ENCODE data around the gene SLC17A8. TPM values are rescaled to one million over a fixed set of nuclear protein-coding genes. Genes with fewer than 3 reads are reported as not detected.

SLC17A8 gene
- total RNA-seq, 1 experiment from 2014 or later = not detected

GRCh38 chr12:100460702-100461101, 103.8 kb downstream of the SLC17A8 start:
- POLR2A ChIA-PET (ENCODE audit: unreplicated experiment) = no interaction called here

DNA sequence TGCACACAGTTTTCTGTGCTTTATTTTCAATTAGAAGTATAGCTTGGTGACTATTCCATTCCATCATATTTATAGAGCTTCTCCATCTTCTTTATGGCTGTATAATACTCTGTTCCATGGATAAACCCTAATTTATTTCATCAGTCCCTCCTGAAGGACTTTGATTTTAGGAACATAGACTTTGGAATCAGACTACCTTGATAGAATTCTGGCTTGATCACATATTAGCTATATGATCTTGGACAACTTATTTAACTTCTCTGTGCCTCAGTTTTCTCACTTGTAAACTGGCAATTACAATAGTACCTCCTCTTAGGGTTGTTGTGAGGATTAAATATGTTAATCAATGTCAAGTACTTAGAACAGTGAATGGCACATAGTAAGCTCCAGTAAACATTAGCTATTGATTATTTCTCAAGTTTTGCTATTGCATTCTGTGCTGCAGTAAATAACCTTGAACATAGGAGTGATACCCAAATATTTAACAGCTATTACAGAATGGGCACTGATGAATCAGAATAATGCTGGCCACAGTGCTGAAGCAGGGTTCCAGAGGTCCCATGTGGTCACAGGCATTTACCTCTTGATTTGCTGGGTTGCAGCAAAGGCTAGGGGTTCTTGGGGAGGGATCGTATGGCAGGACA, 104.6 kb downstream of the SLC17A8 start:
- BruUV-seq (replicated peaks) = no TSS peak
- Histone ChIP-seq H3K4me3 (no peak overlapping the region), H3K27me3 (ENCODE audit: insufficient read depth, low read depth) (peaks cover 23% of the 10 kb centered on the region; the same call in 1 of the 2 replicates), H3F3A (ENCODE audit: insufficient read depth, low read depth) (no peaks in the 10 kb centered on the region), H3K9me2 (ENCODE audit: insufficient read depth) (no peaks in the 10 kb centered on the region), H3K9me3 (ENCODE audit: insufficient read depth, low read depth) (no peaks in the 10 kb centered on the region), H3K27ac (no peak overlapping the region), H3K4me1 (replicated peaks; ENCODE audit: insufficient read depth) (no peaks in the 10 kb centered on the region), H3K36me3 (ENCODE audit: low read depth) (no peaks in the 10 kb centered on the region), H4K20me1 (ENCODE audit: insufficient read depth) (no peaks in the 10 kb centered on the region), H3K4me2 (no peak overlapping the region), H2AFZ (no peak overlapping the region), H3K79me2 (ENCODE audit: low read depth) (no peaks in the 10 kb centered on the region)
- intact Hi-C loops (cut with micrococcal nuclease; ENCODE audit: unreplicated experiment) = no loop called here
- ChIA-PET POLR2A (ENCODE audit: unreplicated experiment) (no interaction called here), CTCF (no interaction called here)
- TF ChIP-seq CTCF (conservative IDR thresholded peaks at IDR 0.05) (no peak), EZH2 (IDR thresholded peaks at IDR 0.05; ENCODE audit: low read depth) (no peak)
- no peak for DNase-seq

More at GRCh38 chr12:100460702-100461101, 103.8 kb downstream of the SLC17A8 start:
- CTCF ChIA-PET = no interaction called here
- Histone ChIP-seq H3K9me2 (ENCODE audit: insufficient read depth) (no peaks in the 10 kb centered on the region), H3K36me3 (ENCODE audit: low read depth) (no peaks in the 10 kb centered on the region), H3K27me3 (ENCODE audit: insufficient read depth, low read depth) (peaks cover 26% of the 10 kb centered on the region; the same call in 1 of the 2 replicates), H3K79me2 (ENCODE audit: low read depth) (no peaks in the 10 kb centered on the region), H3K4me1 (replicated peaks; ENCODE audit: insufficient read depth) (no peaks in the 10 kb centered on the region), H2AFZ (no peak overlapping the region), H3K4me2 (no peak overlapping the region), H3K27ac (no peak overlapping the region), H3K4me3 (no peak overlapping the region), H4K20me1 (ENCODE audit: insufficient read depth) (no peaks in the 10 kb centered on the region), H3F3A (ENCODE audit: insufficient read depth, low read depth) (no peaks in the 10 kb centered on the region), H3K9me3 (ENCODE audit: insufficient read depth, low read depth) (no peaks in the 10 kb centered on the region)
- intact Hi-C loops (cut with micrococcal nuclease; ENCODE audit: unreplicated experiment) = no loop called here
- no peak for DNase-seq
- TF ChIP-seq CTCF (conservative IDR thresholded peaks at IDR 0.05) (no peak), EZH2 (IDR thresholded peaks at IDR 0.05; ENCODE audit: low read depth) (no peak)
- no TSS peak for BruUV-seq (replicated peaks)

GRCh38 chr12:100463661-100464060, 106.8 kb downstream of the SLC17A8 start:
- H3K9me2 ChIP-seq (ENCODE audit: insufficient read depth) = 0 out of 2 replicates have a peak, but pooled peaks cover 4% of the 10 kb centered on the region
- no peak overlapping the region for H3K27ac ChIP-seq
- no peaks in the 10 kb centered on the region for H3F3A ChIP-seq (ENCODE audit: insufficient read depth, low read depth)
- DNase-seq = no peak
- intact Hi-C loops (cut with micrococcal nuclease; ENCODE audit: unreplicated experiment) = no loop called here
- no TSS peak for BruUV-seq (replicated peaks)
- no peaks in the 10 kb centered on the region for H3K4me1 ChIP-seq (replicated peaks; ENCODE audit: insufficient read depth)
- no peaks in the 10 kb centered on the region for H3K9me3 ChIP-seq (ENCODE audit: insufficient read depth, low read depth)
- no peaks in the 10 kb centered on the region for H3K36me3 ChIP-seq (ENCODE audit: low read depth)
- TF ChIP-seq EZH2 (IDR thresholded peaks at IDR 0.05; ENCODE audit: low read depth) = no peak
- TF ChIP-seq CTCF (conservative IDR thresholded peaks at IDR 0.05) = no peak
- H3K79me2 ChIP-seq (ENCODE audit: low read depth) = no peaks in the 10 kb centered on the region
- H3K4me3 ChIP-seq = no peak overlapping the region
- H3K4me2 ChIP-seq = no peak overlapping the region
- H4K20me1 ChIP-seq (ENCODE audit: insufficient read depth) = no peaks in the 10 kb centered on the region
- POLR2A ChIA-PET (ENCODE audit: unreplicated experiment) = no interaction called here
- CTCF ChIA-PET = no interaction called here
- H2AFZ ChIP-seq = no peak overlapping the region
- peaks cover 10% of the 10 kb centered on the region; the same call in 1 of the 2 replicates for H3K27me3 ChIP-seq (ENCODE audit: insufficient read depth, low read depth)

All from PC-9 (cell line).